Stomach (tissue), 19 donors: ENCODE results near the gene INF2. TPM values are rescaled to one million over a fixed set of nuclear protein-coding genes. Genes with fewer than 3 reads are reported as not detected.

Experiments used
- DNase-seq, 2 donors: peaks; one replicate each; pipeline versions ENCODE4 v3.0.0 to v3.0.0-alpha.2; 2013 to 2019
- H3K27ac ChIP-seq, 5 donors: fragments of 200-600 bp in 4 of 5; sonication (generic) in 4 of 5; one replicate each; pipeline ENCODE4 v1.5.1; 2013 to 2019; ENCODE audit warnings: mild to moderate bottlenecking in 1 of 5, moderate library complexity in 1 of 5
- H3K27me3 ChIP-seq, 3 donors: fragments of 200-600 bp; sonication (generic); one replicate each; pipeline ENCODE4 v1.5.1; 2017 to 2019; ENCODE audit warnings: mixed run types in 1 of 3
- H3K36me3 ChIP-seq, 4 donors: fragments of 200-600 bp; sonication (generic); 1 replicate in 3 of 4; 2 replicates in 1 of 4; pipeline ENCODE4 v1.5.1; 2016 to 2019
- H3K4me1 ChIP-seq, 4 donors: fragments of 200-600 bp; sonication (generic); one replicate each; pipeline ENCODE4 v1.5.1; 2016 to 2019
- H3K4me3 ChIP-seq, 4 donors: fragments of 200-600 bp; sonication (generic) in 3 of 4; one replicate each; pipeline ENCODE4 v1.5.1; 2016 to 2019; ENCODE audit warnings: mild to moderate bottlenecking in 1 of 4
- H3K9me3 ChIP-seq, 4 donors: fragments of 200-600 bp; sonication (generic); one replicate each; pipeline ENCODE4 v1.5.1; 2016 to 2019
- EP300 ChIP-seq: sonication (generic); formaldehyde crosslinking; IDR thresholded peaks from one replicate; pipeline ENCODE4 v1.6.1; 2017; ENCODE audit warnings: antibody characterized with exemption
- POLR2A ChIP-seq, 4 donors: fragments of 450-650 bp; IDR thresholded peaks; one replicate each; pipeline ENCODE4 v1.6.1; 2016; ENCODE audit warnings: antibody characterized with exemption in 4 of 4, control low read depth in 2 of 4, mild to moderate bottlenecking in 1 of 4, moderate library complexity in 1 of 4
- POLR2AphosphoS5 ChIP-seq, 3 donors: sonication (generic); formaldehyde crosslinking; IDR thresholded peaks; one replicate each; pipeline ENCODE4 v1.6.1; 2016; ENCODE audit warnings: antibody characterized with exemption in 3 of 3
- WGBS, 5 donors: extraction: QIAGEN DNeasy Blood & Tissue Kit in 3 of 5; methylation state at CpG; one replicate each; pipeline versions ENCODE4 v1.1.5 to v1.1.7; 2013 to 2018; 5-methylcytosine and 5-hydroxymethylcytosine counted together
- intact Hi-C: fragments of 100-400 bp; cut with DNase I; formaldehyde crosslinking; loops from one replicate; pipeline ENCODE4 v1.15.1; 2023; ENCODE audit warnings: low total_unique reads
- long read RNA-seq, 10 donors: transcript quantifications; one replicate each; lab custom pipeline, GENCODE V29; 2026
- polyA plus RNA-seq, 3 donors: library from polyadenylated mRNA; stranded (reverse); fragments of 200-250 nt; gene quantifications; one replicate each; pipeline ENCODE4 v1.2.3, GENCODE V29; 2013
- total RNA-seq, 5 donors: library from RNA; depleted of rRNA; stranded (reverse); fragments of >200 nt; gene quantifications; one replicate each; pipeline versions ENCODE4 v1.1.0 to v1.2.3, GENCODE V29; 2014 to 2016
- TF ChIP-seq, protein P1 (sequence below), 7 experiments: fragments of 450-650 bp in 4 of 7; fragments of 200-600 bp in 3 of 7; sonication (generic) in 3 of 7; IDR thresholded peaks; one replicate each; pipeline ENCODE4 v1.5.1; 2016 to 2019; ENCODE audit warnings: antibody characterized with exemption in 7 of 7, control low read depth in 2 of 7, mild to moderate bottlenecking in 1 of 7
- donor health status: healthy with polysubstance abuse.
- donor health status: Bipolar disorder and iron deficiency.
- donor health status: healthy.

The INF2 gene
- total RNA-seq (100 to 1,000 TPM in 4 of 5 donors, 10 to 100 TPM in 1; 45.9 to 385 (median 184) TPM), polyA plus RNA-seq (100 to 1,000 TPM in 1 of 3 donors, 10 to 100 TPM in 2; 74.7 to 113 (median 90.3) TPM)
- long read RNA-seq, donor 1, full-length matches to known transcripts = 2 of 2 reads
- long read RNA-seq, donor 1, partial matches to known transcripts = 0 of 2 reads
- long read RNA-seq, donor 1, other reads (novel, unspliced or antisense) = 0 of 2 reads
- long read RNA-seq, donor 2, partial matches to known transcripts = 16 of 18 reads
- long read RNA-seq, donor 2, other reads (novel, unspliced or antisense) = 0 of 18 reads
- long read RNA-seq, donor 3, partial matches to known transcripts = 12 of 16 reads
- long read RNA-seq, donor 3, other reads (novel, unspliced or antisense) = 0 of 16 reads
- long read RNA-seq, donor 4 = 0 reads
- long read RNA-seq, donor 5, partial matches to known transcripts = 28 of 29 reads
- long read RNA-seq, donor 5, other reads (novel, unspliced or antisense) = 0 of 29 reads
- long read RNA-seq, donor 6, full-length matches to known transcripts = 2 of 55 reads
- long read RNA-seq, donor 6, partial matches to known transcripts = 53 of 55 reads
- long read RNA-seq, donor 6, other reads (novel, unspliced or antisense) = 0 of 55 reads
- long read RNA-seq, donor 7, partial matches to known transcripts = 34 of 35 reads
- long read RNA-seq, donor 7, other reads (novel, unspliced or antisense) = 0 of 35 reads
- long read RNA-seq, donor 8, partial matches to known transcripts = 18 of 19 reads
- long read RNA-seq, donor 8, other reads (novel, unspliced or antisense) = 0 of 19 reads
- long read RNA-seq, donor 9, partial matches to known transcripts = 18 of 19 reads
- long read RNA-seq, donor 9, other reads (novel, unspliced or antisense) = 0 of 19 reads
- long read RNA-seq, donor 10, partial matches to known transcripts = 0 of 2 reads
- long read RNA-seq, donor 10, other reads (novel, unspliced or antisense) = 0 of 2 reads

DNA sequence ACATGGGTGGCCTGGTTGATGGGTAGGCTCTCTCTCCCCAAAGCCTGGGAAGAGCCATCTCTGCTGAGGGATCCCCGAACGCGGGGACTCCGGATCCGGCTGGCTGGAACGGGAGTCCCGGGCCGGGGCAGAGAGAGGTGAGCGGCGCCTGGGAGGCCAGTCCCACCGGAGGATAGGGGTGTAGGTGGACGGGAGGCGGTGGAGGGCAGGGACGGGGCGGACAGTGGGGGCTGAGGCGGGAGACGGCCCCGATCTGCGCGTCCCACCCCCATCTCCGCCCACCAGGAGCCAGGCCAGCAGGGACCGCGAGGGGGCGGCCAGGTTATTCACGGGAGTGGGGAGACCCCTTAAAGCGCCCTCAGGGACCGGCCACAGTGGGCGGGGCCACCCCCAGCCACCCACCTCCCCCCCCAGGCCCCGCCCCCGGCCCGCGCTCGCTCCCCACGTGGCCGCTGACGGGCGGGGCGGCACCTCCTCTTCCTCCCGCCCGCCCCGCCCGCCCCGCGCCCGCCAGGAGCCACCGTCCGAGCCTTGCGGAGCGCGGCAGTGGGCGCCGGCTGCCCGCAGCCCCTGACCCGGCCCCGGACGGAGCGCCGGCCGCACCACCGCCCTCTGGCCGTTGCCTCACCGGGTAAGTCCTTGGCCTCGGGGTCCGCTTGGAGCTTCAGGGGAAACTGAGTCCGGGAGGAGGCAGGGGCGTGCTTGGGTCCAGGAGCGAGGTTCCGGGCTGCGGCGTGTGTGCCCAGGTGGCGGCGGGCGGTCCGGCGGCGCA is at the start of gene INF2:
TSS of gene INF2 (plus strand) at position 510 of the 772 bp plus-strand sequence. CDS start 11,748 bp downstream, outside the sequence.
- H3K27ac ChIP-seq = peak within 1 kb of the TSS; percentile 90 to 96 (median 92)
- intact Hi-C loops = no loop called here
- peak in 1 of 3 donors; percentile 65 for TF ChIP-seq POLR2AphosphoS5 (IDR thresholded peaks at IDR 0.05)
- TF ChIP-seq, protein P1, sequence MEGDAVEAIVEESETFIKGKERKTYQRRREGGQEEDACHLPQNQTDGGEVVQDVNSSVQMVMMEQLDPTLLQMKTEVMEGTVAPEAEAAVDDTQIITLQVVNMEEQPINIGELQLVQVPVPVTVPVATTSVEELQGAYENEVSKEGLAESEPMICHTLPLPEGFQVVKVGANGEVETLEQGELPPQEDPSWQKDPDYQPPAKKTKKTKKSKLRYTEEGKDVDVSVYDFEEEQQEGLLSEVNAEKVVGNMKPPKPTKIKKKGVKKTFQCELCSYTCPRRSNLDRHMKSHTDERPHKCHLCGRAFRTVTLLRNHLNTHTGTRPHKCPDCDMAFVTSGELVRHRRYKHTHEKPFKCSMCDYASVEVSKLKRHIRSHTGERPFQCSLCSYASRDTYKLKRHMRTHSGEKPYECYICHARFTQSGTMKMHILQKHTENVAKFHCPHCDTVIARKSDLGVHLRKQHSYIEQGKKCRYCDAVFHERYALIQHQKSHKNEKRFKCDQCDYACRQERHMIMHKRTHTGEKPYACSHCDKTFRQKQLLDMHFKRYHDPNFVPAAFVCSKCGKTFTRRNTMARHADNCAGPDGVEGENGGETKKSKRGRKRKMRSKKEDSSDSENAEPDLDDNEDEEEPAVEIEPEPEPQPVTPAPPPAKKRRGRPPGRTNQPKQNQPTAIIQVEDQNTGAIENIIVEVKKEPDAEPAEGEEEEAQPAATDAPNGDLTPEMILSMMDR (IDR thresholded peaks at IDR 0.05) = no peak

GRCh38 chr14:104639885-104640548 is 49.4 kb upstream of the INF2 start:
- intact Hi-C loops = loop anchor here (10.0 kb wide), 1 partner anchor 505 kb away; the partner anchor contains the start of gene KIF26A

More for the DNA sequence above, at the start of gene INF2:
- peak; percentile 72 to 91 for DNase-seq
- WGBS, 5 donors = 1 to 6% (median 3%) methylated on average over 23 to 76 of the region's 76 CpGs
- Histone ChIP-seq H3K4me1 (peaks cover 68 to 76% (median 73%) of the 10 kb centered on the region in 4 donors), H3K4me3 (peak within 1 kb of the TSS; percentile 65 to 97 (median 94)), H3K36me3 (peaks cover 0 to 13% (median 7%) of the 10 kb centered on the region in 4 donors), H3K27me3 (no peaks in the 10 kb centered on the region), H3K9me3 (no peaks in the 10 kb centered on the region)

GRCh38 chr14:104640681-104641080 is 48.7 kb upstream of the INF2 start:
- intact Hi-C loops = loop anchor here (10.0 kb wide), 1 partner anchor 506 kb away; the partner anchor contains the start of gene KIF26A
- WGBS, 5 donors = 64 to 97% (median 69%) methylated on average over 4 to 10 of the region's 10 CpGs
- Histone ChIP-seq H3K4me1 (peaks cover 0 to 7% (median 6%) of the 10 kb centered on the region in 4 donors), H3K27ac (no peak overlapping the region), H3K27me3 (peaks cover 0 to 62% (median 25%) of the 10 kb centered on the region in 3 donors), H3K4me3 (no peak overlapping the region), H3K36me3 (no peaks in the 10 kb centered on the region), H3K9me3 (peaks cover 0 to 8% (median 6%) of the 10 kb centered on the region in 4 donors)
- no peak for DNase-seq
- TF ChIP-seq POLR2AphosphoS5 (IDR thresholded peaks at IDR 0.05) (no peak), EP300 (no peak), POLR2A (IDR thresholded peaks at IDR 0.05) (no peak)
- TF ChIP-seq, protein P1 (IDR thresholded peaks at IDR 0.05) = no peak

More at GRCh38 chr14:104639885-104640548, 49.4 kb upstream of the INF2 start:
- TF ChIP-seq, protein P1 (IDR thresholded peaks at IDR 0.05) = peak in 5 of 7 experiments; percentile 51 to 82 (median 73)
- no peak for TF ChIP-seq POLR2A (IDR thresholded peaks at IDR 0.05)
- Histone ChIP-seq H3K4me1 (peaks cover 0 to 7% (median 6%) of the 10 kb centered on the region in 4 donors), H3K36me3 (no peaks in the 10 kb centered on the region), H3K4me3 (no peak overlapping the region), H3K27me3 (peaks cover 0 to 69% (median 31%) of the 10 kb centered on the region in 3 donors), H3K9me3 (peaks cover 0 to 1% (median under 1%) of the 10 kb centered on the region in 4 donors), H3K27ac (no peak overlapping the region)
- DNase-seq = peak; percentile 72 to 89
- 4 to 25% (median 7%) methylated on average over 2 to 24 of the region's 24 CpGs for WGBS, 5 donors
